GM21825 (cell line): ENCODE measurements around the gene RPL10.

Experiments
- ATAC-seq: cut with Tn5 transposase; IDR thresholded peaks from one replicate; pipeline ENCODE4 v1.9.1; 2021; ENCODE audit warnings: mild to moderate bottlenecking, moderate library complexity; ENCODE audit not compliant: unreplicated experiment

The RPL10 gene

DNA sequence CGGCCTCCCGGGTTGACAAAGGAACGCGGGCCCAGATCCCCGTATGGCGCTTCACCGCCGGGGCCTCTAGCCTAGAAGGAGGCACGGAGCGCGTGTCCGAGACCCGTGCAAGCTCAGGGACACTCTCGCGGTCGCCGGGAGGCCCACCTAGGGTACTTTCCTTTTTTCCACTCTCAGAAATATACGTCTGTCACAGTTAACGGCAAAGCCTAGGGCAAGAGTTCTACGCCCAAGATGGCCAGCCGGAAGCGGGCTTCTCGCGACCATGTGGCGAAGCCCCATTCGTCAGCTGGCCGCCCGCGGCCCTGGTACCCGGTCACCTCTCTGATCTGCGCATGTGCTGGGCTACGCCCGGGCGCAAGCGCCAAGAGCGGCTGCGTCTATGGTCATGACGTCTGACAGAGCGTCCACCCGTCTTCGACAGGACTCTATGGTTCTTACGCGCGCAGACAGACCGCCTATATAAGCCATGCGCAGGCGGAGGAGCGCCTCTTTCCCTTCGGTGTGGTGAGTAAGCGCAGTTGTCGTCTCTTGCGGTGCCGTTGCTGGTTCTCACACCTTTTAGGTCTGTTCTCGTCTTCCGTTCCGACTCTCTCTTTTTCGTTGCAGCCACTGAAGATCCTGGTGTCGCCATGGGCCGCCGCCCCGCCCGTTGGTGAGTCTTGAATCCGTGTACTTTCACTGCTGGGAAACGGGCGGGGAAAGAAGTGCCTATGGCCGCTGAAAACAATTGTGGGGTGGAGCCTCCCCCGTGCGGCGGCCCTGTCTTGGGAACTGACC is at the start of gene RPL10:
RPL10 (plus strand) TSS at position 490 of the 780 bp plus-strand sequence; CDS start at position 633, 143 bp downstream.
- ATAC-seq: peak; percentile 68

DNA sequence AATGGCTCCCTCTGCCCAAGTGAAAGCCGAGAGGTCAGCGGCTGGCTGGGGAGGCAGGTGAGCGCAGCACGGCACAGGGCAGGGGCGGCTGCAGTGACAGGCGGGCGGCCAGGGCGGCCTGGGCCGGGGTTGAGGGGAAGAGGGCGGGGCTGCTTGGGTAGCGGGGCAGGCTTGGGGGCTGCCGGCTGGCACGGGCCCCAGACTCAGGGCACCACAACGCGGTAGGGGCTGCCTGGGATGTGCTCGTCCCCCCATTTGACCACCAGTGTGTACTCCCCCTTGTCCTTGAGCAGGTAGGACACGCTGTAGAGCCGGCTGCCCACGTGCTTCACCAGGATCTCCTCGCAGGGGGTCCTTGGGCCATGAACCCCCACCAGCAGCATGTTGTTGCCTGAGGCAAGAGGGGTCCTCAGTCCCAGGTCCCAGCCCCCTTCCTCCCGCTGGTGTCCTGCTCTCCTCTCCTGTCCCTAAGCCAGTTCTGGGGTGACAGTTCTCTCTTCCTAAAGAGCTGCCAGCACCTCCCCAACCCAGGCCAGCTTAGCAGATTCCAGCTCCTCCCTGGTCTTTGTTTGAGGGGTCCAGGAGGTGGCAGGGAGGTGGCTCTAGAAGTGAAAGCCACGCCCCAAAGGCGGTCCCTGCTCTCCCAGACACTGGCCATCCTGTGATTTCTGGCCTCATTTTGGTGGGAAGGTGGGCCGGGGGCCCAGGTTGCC is 49.4 kb upstream of the RPL10 start:
- ATAC-seq: no peak

DNA sequence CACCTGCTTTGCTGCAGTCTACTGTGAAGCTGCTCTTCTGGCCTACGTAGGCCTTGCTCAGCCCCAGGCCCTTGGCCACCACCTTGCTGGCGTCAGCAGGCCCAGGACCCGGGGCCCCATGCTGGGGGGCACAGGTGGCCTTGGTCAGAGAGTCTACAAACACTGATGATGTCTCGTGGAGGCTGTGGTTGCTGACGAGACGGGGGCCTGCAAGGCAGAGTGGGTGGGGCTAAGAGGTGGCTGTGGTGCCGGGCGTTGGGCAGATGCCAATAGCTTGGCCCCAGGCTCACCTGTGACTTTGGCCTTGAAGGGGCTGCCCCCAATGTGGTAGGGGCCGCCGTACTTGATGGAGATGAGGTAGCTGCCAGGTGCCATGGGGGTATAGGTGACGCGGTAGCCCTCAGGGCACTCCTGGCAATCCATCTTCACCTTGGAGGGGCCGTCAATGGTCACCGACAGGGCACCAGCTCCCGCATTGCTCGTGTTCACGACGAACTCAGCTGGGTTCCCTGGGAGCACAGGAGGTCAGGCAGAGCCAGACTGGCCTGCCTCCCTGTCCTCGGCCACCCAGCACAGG is 48.7 kb upstream of the RPL10 start:
- no peak for ATAC-seq

GRCh38 chrX:154349979-154350378 is 48.2 kb upstream of the RPL10 start:
- no peak for ATAC-seq

DNA sequence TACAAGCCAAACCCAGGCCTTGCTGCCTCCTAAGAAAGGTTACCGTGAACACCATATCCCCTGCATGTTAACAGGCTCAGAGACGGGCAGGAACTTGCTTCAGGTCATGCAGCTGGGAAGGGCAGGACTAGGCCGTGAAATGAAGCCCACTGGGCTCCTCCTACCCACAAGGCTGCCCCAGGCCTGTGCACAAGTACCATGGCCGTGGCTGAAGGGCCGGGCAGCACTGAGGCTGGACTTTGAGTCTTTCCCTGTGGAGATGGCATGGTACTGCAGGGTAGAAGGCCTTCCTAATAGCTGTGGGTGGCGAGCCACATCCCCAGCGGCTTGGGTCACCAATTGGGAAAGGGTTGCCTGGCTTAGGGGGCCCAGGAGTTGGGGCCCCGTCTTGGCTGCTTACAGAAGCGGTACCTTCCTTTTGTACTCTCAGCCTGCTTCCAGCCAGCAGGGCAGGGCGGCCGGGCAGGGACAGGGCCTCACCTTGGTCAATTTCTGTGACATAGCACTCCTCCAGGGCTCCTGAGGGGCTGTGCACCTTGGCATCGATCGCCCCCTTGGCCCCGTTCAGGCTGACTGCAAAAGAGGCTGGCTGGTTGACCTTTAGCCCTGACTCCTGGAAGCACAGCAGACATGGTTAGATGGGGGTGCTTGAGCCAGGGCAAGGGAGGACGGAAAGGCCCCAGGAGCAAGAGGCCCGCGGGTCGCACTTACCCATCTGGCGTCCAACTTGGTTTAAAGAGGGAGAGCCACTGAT is 47.6 kb upstream of the RPL10 start:
- no peak for ATAC-seq

DNA sequence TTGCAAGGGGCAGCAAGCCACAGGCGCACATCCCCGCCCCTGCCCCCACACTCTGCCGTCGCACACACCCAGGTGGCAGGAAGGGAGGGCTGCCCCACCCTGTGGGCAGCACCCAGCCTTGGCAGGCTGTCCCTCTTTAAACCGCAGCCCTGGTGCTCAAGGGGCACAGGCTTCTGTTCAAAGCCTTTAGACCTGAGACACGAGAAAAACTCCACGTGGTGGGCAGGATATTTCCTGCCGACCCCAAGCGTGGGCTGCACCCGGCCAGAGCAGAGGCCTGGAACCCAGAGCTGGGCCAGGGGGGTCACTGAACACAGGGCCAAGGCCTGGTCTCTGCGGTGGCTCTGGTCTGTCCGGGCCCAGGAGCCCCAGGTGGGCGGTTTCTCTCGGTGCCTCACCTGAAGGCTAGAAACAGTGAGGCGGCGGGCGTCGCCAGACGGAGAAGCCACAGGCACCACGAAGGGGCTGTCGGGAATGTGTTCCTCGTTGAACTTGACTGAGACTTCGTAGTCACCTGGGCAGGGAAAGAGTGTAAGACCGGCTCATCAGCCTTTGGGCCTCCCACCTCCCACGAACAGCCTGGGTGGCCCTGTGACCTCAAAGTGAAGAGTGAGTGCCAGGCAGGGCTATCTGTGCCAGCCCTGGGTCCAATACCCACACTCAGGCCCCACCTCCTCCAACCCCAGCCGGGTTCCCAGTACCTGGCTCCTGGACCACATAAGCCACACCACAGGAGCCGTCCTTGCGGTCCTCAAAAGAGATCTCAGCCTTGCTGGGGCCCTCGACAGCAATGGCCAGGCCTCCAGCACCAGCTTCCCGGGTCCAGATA is 46.8 kb upstream of the RPL10 start:
- ATAC-seq: no peak

- no peak for ATAC-seq
Measured at GRCh38 chrX:154352012-154352401, 46.2 kb upstream of the RPL10 start.

DNA sequence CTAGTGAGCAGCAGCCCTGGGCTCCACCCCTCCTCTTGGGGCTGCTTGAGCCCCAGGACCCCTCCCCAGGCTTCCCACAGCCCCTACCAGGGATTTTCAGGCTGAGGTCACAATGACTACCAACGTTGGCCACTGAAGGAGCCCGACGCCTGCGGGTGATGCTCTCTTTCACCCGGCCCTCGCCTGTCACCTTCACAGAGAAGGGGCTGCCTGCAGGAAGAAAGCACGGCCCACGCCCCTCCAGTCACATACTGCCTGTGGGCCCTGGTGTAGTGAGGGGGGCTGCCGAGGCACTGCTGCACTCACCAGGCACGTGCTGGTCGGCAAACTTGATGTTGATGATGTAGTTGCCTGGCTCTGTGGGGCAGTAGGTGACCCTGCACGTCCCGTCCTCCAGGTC is 45.7 kb upstream of the RPL10 start:
- no peak for ATAC-seq

- ATAC-seq: no peak
Measured at GRCh38 chrX:154353172-154353843, 44.9 kb upstream of the RPL10 start.

GRCh38 chrX:154354013-154354412 is 44.2 kb upstream of the RPL10 start:
- no peak for ATAC-seq

- no peak for ATAC-seq
Measured at GRCh38 chrX:154354516-154354915, 43.7 kb upstream of the RPL10 start.

GRCh38 chrX:154355094-154355775 is 42.9 kb upstream of the RPL10 start:
- no peak for ATAC-seq

DNA sequence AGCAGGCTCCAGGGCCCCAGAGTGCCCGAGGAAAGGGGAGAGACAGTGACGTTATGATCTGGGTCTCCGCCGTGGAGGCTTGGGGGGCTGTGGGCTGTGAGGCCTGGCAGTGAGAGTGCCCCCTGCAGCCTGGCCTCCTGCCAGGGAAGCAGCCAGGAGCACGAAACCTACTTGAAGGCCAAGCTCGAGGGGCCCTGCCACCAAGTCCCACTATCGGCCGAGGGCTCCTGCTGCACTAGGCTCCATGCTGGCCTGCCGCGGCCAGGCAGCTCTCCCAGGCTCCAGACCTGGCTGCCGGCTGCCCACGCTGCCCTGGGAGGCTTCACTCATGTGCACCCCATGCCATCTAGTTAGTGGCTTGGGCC is 42.4 kb upstream of the RPL10 start:
- ATAC-seq: no peak

DNA sequence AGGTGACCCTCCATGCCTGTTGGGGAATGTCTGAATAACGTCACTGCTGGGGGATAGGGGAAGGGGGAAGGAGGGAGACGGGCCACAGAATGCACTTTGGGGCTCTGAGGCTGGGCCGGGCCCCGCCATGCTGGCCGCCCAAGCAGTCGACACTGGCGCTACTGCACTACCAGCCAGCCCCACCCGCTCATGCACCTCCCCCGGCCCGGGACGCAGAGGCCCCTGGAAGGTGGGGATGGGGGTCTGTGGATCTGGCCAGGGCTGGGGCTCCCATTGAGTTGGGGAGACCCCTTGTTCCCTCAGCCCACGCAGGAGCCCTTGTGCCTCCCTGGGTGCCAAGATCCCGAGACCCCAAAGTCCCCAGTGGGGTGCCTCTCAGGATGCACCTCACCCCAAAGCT is 41.6 kb upstream of the RPL10 start:
- ATAC-seq: no peak

DNA sequence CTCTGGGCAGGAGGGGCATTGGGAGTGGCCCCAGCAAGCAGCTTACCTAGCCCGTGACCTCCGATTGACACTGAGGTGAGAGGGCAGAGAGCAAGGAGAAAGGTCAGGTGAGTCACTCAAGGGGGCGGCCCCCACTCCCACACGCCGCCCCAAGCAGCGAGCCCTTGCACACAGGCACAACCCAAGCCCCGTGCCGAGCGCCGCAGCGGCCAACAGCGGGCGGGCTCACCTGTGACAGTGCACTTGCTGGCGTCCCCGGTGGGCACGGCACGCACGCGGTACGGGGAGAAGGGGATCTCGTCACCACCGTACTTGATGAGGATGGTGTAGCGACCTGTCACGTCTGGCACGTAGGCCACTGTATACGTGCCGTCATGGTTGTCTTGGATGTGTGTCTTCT is 41.0 kb upstream of the RPL10 start:
- no peak for ATAC-seq

DNA sequence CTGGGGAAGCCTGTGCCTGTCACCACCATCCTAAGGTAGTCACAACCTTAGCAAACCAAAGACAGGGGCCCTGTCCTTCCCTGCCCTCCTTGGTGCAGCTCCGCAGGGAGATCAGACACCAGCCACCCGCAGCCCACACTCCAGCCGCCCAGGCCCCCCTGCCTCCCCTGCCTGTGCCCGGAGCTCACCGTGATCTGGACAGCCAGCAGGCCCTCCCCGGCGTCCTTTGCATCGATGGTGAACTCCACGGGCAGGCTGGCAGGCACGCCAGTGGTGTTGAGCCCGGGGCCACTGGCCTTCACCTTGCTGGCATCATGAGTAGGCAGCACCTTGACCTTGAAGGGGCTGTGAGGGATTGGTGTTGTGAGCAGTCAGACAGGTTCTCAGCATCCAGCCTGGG is 40.2 kb upstream of the RPL10 start:
- ATAC-seq: no peak

GRCh38 chrX:154358829-154359228 is 39.3 kb upstream of the RPL10 start:
- no peak for ATAC-seq

- ATAC-seq: no peak
Measured at GRCh38 chrX:154359362-154360154, 38.6 kb upstream of the RPL10 start.
